ENCODE measurements around the gene HDDC2. TPM values are rescaled to one million over a fixed set of nuclear protein-coding genes. Genes with fewer than 3 reads are reported as not detected.

HDDC2 gene
- total RNA-seq, 1 experiment from 2014 or later: 95.6 TPM

DNA sequence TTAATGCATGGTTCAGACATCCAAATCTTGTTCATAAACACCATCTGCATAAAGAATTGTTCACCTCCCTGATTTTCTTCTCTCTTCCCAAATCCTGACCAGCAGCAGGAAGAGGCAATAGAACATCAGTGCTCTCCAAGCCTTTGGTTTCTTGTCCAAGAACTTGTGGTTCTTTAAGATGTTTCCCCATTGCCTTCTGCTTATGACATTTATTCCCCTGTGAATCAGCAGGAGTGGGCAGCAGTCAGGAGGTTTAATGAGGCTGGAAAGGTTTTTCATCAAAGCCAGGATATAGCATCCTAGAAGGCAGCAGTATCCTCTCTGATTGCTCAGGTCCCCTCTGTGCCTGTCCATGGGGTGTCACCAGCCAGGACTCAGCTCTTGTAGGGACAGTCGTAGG, 5.3 kb downstream of the HDDC2 start:
- no peak overlapping the region for H3K9ac ChIP-seq (ENCODE audit: low read length)
- H3K4me2 ChIP-seq (ENCODE audit: low read length): no peak overlapping the region
- H3K9me2 ChIP-seq (ENCODE audit: insufficient read depth): no peaks in the 10 kb centered on the region
- H3K4me1 ChIP-seq (ENCODE audit: control insufficient read depth in 1 of 2, insufficient read depth in 2 of 2, low read length in 2 of 2): peaks cover 0 to 11% of the 10 kb centered on the region in 2 experiments; a peak in 3 of 4 replicates
- BruUV-seq (replicated peaks): no TSS peak
- no peak overlapping the region for H3K27ac ChIP-seq (ENCODE audit: low read depth, low read length)
- no peaks in the 10 kb centered on the region for H3K9me3 ChIP-seq (ENCODE audit: control insufficient read depth in 1 of 2, insufficient read depth in 1 of 2, low read depth in 1 of 2, low read length in 2 of 2)
- CTCF ChIA-PET: no interaction called here
- no peaks in the 10 kb centered on the region for H3K27me3 ChIP-seq (ENCODE audit: insufficient read depth, low read length)
- RAD21 ChIA-PET (ENCODE audit: low non-redundant PET in 1 of 2, low total read pairs in 2 of 2, uncharacterized antibody in 2 of 2, unreplicated experiment in 2 of 2): no interaction called here
- ATAC-seq (no peak), DNase-seq (ENCODE audit: low read depth, low spot score) (no peak)
- no peak overlapping the region for H2AFZ ChIP-seq (ENCODE audit: low read depth, low read length, poor library complexity, severe bottlenecking)
- no peak overlapping the region for H3K4me3 ChIP-seq (replicated peaks in 1 of 2; ENCODE audit: low read depth in 1 of 2, low read length in 2 of 2)
- intact Hi-C loops (cut with micrococcal nuclease): no loop called here
- H3K79me2 ChIP-seq (ENCODE audit: insufficient read depth, low read length): peaks cover 64% of the 10 kb centered on the region
- H3K36me3 ChIP-seq (ENCODE audit: control insufficient read depth in 1 of 2, insufficient read depth in 2 of 2, low read length in 2 of 2): peaks cover 40 to 59% of the 10 kb centered on the region in 2 experiments
- TF ChIP-seq, protein P1, sequence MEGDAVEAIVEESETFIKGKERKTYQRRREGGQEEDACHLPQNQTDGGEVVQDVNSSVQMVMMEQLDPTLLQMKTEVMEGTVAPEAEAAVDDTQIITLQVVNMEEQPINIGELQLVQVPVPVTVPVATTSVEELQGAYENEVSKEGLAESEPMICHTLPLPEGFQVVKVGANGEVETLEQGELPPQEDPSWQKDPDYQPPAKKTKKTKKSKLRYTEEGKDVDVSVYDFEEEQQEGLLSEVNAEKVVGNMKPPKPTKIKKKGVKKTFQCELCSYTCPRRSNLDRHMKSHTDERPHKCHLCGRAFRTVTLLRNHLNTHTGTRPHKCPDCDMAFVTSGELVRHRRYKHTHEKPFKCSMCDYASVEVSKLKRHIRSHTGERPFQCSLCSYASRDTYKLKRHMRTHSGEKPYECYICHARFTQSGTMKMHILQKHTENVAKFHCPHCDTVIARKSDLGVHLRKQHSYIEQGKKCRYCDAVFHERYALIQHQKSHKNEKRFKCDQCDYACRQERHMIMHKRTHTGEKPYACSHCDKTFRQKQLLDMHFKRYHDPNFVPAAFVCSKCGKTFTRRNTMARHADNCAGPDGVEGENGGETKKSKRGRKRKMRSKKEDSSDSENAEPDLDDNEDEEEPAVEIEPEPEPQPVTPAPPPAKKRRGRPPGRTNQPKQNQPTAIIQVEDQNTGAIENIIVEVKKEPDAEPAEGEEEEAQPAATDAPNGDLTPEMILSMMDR (IDR thresholded peaks at IDR 0.05 in 2 of 3, conservative IDR thresholded peaks at IDR 0.05 in 1 of 3; ENCODE audit: borderline replicate concordance in 1 of 3, insufficient read depth in 1 of 3, low read depth in 2 of 3, low read length in 2 of 3): no peak
- TF ChIP-seq RAD21 (IDR thresholded peaks at IDR 0.05; ENCODE audit: low read depth) (no peak), POLR2AphosphoS5 (IDR thresholded peaks at IDR 0.05; ENCODE audit: low read depth, low read length) (no peak), ZNF274 (IDR thresholded peaks at IDR 0.05; ENCODE audit: low read depth, low read length) (no peak), CEBPB (IDR thresholded peaks at IDR 0.05; ENCODE audit: low read depth) (no peak), SIN3A (IDR thresholded peaks at IDR 0.05; ENCODE audit: low read depth) (no peak), FOSL1 (IDR thresholded peaks at IDR 0.05; ENCODE audit: low read depth) (no peak), EGR1 (IDR thresholded peaks at IDR 0.05; ENCODE audit: low read depth) (no peak)
- POLR2A ChIA-PET: no interaction called here
- peaks cover 3% of the 10 kb centered on the region; the same call in 1 of the 2 replicates for H4K20me1 ChIP-seq (ENCODE audit: insufficient read depth)

DNA sequence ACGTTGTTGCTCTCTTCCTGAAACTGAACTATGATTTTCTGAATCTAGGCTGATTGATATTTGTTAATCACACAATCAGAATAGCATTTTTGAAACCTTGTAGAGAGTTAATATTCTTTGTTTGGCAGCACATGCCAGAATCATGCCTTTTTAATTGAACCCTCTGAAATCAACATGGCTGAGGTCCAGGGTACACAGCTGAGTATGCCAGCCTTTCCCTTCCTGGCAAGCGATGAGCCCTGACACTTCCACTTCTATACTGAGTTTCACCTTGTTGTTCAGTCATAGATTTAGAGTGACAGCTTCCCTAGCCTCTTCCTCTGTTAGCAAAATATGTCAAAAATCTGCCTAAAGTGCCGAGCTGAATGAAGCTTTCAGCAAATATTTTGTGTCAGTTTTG, 6.8 kb downstream of the HDDC2 start:
- intact Hi-C loops (cut with micrococcal nuclease): no loop called here
- H3K79me2 ChIP-seq (ENCODE audit: insufficient read depth, low read length): peaks cover 57% of the 10 kb centered on the region
- H3K9me2 ChIP-seq (ENCODE audit: insufficient read depth): no peaks in the 10 kb centered on the region
- no peaks in the 10 kb centered on the region for H3K27me3 ChIP-seq (ENCODE audit: insufficient read depth, low read length)
- ChIA-PET POLR2A (no interaction called here), RAD21 (ENCODE audit: low non-redundant PET in 1 of 2, low total read pairs in 2 of 2, uncharacterized antibody in 2 of 2, unreplicated experiment in 2 of 2) (no interaction called here), CTCF (no interaction called here)
- H3K4me3 ChIP-seq (replicated peaks in 1 of 2; ENCODE audit: low read depth in 1 of 2, low read length in 2 of 2): no peak overlapping the region
- peaks cover 3% of the 10 kb centered on the region; the same call in 1 of the 2 replicates for H4K20me1 ChIP-seq (ENCODE audit: insufficient read depth)
- ATAC-seq: no peak
- no peak overlapping the region for H2AFZ ChIP-seq (ENCODE audit: low read depth, low read length, poor library complexity, severe bottlenecking)
- no peak overlapping the region for H3K9ac ChIP-seq (ENCODE audit: low read length)
- H3K4me1 ChIP-seq (ENCODE audit: control insufficient read depth in 1 of 2, insufficient read depth in 2 of 2, low read length in 2 of 2): peaks cover 0 to under 1% of the 10 kb centered on the region in 2 experiments; a peak in 1 of 4 replicates
- H3K36me3 ChIP-seq (ENCODE audit: control insufficient read depth in 1 of 2, insufficient read depth in 2 of 2, low read length in 2 of 2): peaks cover 46 to 69% of the 10 kb centered on the region in 2 experiments
- H3K9me3 ChIP-seq (ENCODE audit: control insufficient read depth in 1 of 2, insufficient read depth in 1 of 2, low read depth in 1 of 2, low read length in 2 of 2): no peaks in the 10 kb centered on the region
- no peak for DNase-seq (ENCODE audit: low read depth, low spot score)
- no peak overlapping the region for H3K4me2 ChIP-seq (ENCODE audit: low read length)
- H3K27ac ChIP-seq (ENCODE audit: low read depth, low read length): no peak overlapping the region
- no TSS peak for BruUV-seq (replicated peaks)
- no peak for TF ChIP-seq ZFX (IDR thresholded peaks at IDR 0.05)
- no peak for TF ChIP-seq ELF1 (IDR thresholded peaks at IDR 0.05; ENCODE audit: borderline replicate concordance, low read depth)
- no peak for TF ChIP-seq YY1 (IDR thresholded peaks at IDR 0.05; ENCODE audit: extremely low read depth, insufficient replicate concordance, low read depth, low read length)
- no peak for TF ChIP-seq CBX3 (IDR thresholded peaks at IDR 0.05; ENCODE audit: low read depth)
- no peak for TF ChIP-seq FOSL1 (IDR thresholded peaks at IDR 0.05; ENCODE audit: low read depth)
- TF ChIP-seq SP1 (IDR thresholded peaks at IDR 0.05; ENCODE audit: low read depth): no peak
- no peak for TF ChIP-seq JUND (IDR thresholded peaks at IDR 0.05)
- TF ChIP-seq, protein P2, sequence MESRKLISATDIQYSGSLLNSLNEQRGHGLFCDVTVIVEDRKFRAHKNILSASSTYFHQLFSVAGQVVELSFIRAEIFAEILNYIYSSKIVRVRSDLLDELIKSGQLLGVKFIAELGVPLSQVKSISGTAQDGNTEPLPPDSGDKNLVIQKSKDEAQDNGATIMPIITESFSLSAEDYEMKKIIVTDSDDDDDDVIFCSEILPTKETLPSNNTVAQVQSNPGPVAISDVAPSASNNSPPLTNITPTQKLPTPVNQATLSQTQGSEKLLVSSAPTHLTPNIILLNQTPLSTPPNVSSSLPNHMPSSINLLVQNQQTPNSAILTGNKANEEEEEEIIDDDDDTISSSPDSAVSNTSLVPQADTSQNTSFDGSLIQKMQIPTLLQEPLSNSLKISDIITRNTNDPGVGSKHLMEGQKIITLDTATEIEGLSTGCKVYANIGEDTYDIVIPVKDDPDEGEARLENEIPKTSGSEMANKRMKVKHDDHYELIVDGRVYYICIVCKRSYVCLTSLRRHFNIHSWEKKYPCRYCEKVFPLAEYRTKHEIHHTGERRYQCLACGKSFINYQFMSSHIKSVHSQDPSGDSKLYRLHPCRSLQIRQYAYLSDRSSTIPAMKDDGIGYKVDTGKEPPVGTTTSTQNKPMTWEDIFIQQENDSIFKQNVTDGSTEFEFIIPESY (IDR thresholded peaks at IDR 0.05; ENCODE audit: extremely low read depth, insufficient replicate concordance, low read length): no peak
- TF ChIP-seq EZH2 (IDR thresholded peaks at IDR 0.05): no peak
- no peak for TF ChIP-seq SRF (IDR thresholded peaks at IDR 0.05; ENCODE audit: low read depth)

All from HCT116 (cell line).